ENCODE measurements around the gene EBI3.

Gene EBI3

GRCh38 chr19:4201798-4202197 is 27.5 kb upstream of the EBI3 start:
- DNase-seq (ENCODE audit: low read depth in 2 of 2): no peak
- H3K4me3 ChIP-seq (replicated peaks in 1 of 2; ENCODE audit: low read depth in 2 of 2, low read length in 2 of 2): no peak overlapping the region
- no peak for TF ChIP-seq CTCF (IDR thresholded peaks at IDR 0.05; ENCODE audit: low read depth, low read length)

GRCh38 chr19:4206818-4207484 is 22.4 kb upstream of the EBI3 start:
- peak; percentile 54 to 68 for DNase-seq (ENCODE audit: low read depth in 2 of 2)
- H3K4me3 ChIP-seq (replicated peaks in 1 of 2; ENCODE audit: low read depth in 2 of 2, low read length in 2 of 2): no peak overlapping the region
- peak; percentile 51 for TF ChIP-seq CTCF (IDR thresholded peaks at IDR 0.05; ENCODE audit: low read depth, low read length)

- peak; percentile 28 to 68 for DNase-seq (ENCODE audit: low read depth in 2 of 2)
Measured at GRCh38 chr19:4208385-4209094, 20.8 kb upstream of the EBI3 start.

GRCh38 chr19:4210166-4210731 is 19.1 kb upstream of the EBI3 start:
- DNase-seq (ENCODE audit: low read depth in 2 of 2): no peak
- H3K4me3 ChIP-seq (replicated peaks in 1 of 2; ENCODE audit: low read depth in 2 of 2, low read length in 2 of 2): no peak overlapping the region
- TF ChIP-seq CTCF (IDR thresholded peaks at IDR 0.05; ENCODE audit: low read depth, low read length): no peak

More at GRCh38 chr19:4208385-4209094, 20.8 kb upstream of the EBI3 start:
- TF ChIP-seq CTCF (IDR thresholded peaks at IDR 0.05; ENCODE audit: low read depth, low read length): peak; percentile 72
- H3K4me3 ChIP-seq (replicated peaks in 1 of 2; ENCODE audit: low read depth in 2 of 2, low read length in 2 of 2): no peak overlapping the region

GRCh38 chr19:4213116-4213515 is 16.2 kb upstream of the EBI3 start:
- H3K4me3 ChIP-seq (replicated peaks in 1 of 2; ENCODE audit: low read depth in 2 of 2, low read length in 2 of 2): no peak overlapping the region
- DNase-seq (ENCODE audit: low read depth in 2 of 2): no peak
- no peak for TF ChIP-seq CTCF (IDR thresholded peaks at IDR 0.05; ENCODE audit: low read depth, low read length)

GRCh38 chr19:4215807-4216206 is 13.5 kb upstream of the EBI3 start:
- no peak for TF ChIP-seq CTCF (IDR thresholded peaks at IDR 0.05; ENCODE audit: low read depth, low read length)
- H3K4me3 ChIP-seq (replicated peaks in 1 of 2; ENCODE audit: low read depth in 2 of 2, low read length in 2 of 2): no peak overlapping the region
- DNase-seq (ENCODE audit: low read depth in 2 of 2): no peak

Data from cardiac fibroblast (primary cell).